ENCODE measurements around the gene TRNAU1AP. TPM values are rescaled to one million over a fixed set of nuclear protein-coding genes. Genes with fewer than 3 reads are reported as not detected.

Gene TRNAU1AP
- total and polyA plus RNA-seq, 2 of the 13 experiments (the other 11 are each of a cell fraction or from before 2014, with no cell fraction given), result 29.0 to 42.9 TPM

- TF ChIP-seq, protein P1, sequence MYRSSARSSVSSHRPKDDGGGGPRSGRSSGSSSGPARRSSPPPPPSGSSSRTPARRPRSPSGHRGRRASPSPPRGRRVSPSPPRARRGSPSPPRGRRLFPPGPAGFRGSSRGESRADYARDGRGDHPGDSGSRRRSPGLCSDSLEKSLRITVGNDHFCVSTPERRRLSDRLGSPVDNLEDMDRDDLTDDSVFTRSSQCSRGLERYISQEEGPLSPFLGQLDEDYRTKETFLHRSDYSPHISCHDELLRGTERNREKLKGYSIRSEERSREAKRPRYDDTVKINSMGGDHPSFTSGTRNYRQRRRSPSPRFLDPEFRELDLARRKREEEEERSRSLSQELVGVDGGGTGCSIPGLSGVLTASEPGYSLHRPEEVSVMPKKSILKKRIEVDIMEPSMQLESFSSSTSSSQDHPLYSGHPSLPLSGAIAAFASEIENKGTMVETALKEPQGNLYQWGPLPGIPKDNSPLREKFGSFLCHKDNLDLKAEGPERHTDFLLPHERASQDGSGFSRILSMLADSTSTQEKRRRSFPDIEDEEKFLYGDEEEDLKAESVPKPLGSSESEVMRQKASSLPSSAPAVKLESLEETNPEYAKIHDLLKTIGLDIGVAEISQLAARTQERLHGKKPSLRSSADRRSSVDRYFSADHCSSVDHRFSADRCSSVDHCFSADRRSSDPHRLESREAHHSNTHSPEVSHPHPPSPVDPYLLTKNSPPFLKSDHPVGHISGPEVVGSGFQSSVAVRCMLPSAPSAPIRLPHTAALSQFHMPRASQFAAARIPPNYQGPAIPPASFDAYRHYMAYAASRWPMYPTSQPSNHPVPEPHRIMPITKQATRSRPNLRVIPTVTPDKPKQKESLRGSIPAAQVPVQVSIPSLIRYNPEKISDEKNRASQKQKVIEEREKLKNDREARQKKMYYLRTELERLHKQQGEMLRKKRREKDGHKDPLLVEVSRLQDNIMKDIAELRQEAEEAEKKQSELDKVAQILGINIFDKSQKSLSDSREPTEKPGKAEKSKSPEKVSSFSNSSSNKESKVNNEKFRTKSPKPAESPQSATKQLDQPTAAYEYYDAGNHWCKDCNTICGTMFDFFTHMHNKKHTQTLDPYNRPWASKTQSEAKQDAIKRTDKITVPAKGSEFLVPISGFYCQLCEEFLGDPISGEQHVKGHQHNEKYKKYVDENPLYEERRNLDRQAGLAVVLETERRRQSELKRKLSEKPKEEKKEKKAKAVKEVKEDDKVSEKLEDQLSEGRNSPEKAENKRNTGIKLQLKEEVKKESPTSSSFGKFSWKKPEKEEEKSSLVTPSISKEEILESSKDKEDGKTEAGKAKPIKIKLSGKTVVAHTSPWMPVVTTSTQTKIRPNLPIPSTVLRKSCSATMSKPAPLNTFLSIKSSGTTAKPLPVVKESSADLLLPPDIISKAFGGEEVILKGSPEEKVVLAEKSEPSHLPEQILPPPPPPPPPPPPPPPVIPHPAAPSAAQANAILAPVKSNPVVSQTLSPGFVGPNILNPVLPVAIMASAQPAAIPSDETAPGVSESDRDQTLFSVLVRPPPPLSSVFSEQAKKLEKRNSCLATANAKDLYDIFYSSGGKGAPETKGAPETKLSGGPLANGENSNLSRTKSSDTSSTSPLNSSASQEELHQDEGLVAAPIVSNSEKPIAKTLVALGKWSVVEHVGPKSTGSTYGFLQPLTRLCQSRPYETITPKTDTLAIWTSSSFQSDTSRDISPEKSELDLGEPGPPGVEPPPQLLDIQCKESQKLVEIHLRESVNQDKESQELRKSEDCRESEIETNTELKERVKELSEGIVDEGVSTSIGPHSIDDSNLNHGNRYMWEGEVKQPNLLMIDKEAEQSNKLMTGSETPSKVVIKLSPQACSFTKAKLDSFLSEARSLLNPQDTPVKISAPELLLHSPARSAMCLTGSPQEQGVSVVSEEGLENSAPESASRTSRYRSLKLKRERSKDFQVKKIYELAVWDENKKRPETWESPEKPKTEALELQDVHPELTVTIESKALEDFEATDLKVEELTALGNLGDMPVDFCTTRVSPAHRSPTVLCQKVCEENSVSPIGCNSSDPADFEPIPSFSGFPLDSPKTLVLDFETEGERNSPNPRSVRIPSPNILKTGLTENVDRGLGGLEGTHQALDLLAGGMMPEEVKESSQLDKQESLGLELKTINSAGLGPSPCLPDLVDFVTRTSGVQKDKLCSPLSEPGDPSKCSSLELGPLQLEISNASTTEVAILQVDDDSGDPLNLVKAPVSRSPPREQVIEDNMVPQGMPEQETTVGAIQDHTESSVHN (CRISPR knock-in tag; IDR thresholded peaks at IDR 0.05), result no peak
- TF ChIP-seq RAD21 (CRISPR knock-in tag; IDR thresholded peaks at IDR 0.05), result peak; percentile 28; the same call in 1 of the 2 replicates
- TF ChIP-seq ZSCAN12 (CRISPR knock-in tag; IDR thresholded peaks at IDR 0.05), result no peak
- TF ChIP-seq ZNF256 (CRISPR knock-in tag; conservative IDR thresholded peaks at IDR 0.05), result no peak
- no peak for TF ChIP-seq ZNF296 (CRISPR knock-in tag; conservative IDR thresholded peaks at IDR 0.05)
- no peak for TF ChIP-seq ATF1 (CRISPR knock-in tag; IDR thresholded peaks at IDR 0.05)
- no peak for TF ChIP-seq SP2 (CRISPR knock-in tag; IDR thresholded peaks at IDR 0.05)
- no peak for TF ChIP-seq ZNF546 (CRISPR knock-in tag; conservative IDR thresholded peaks at IDR 0.05)
- TF ChIP-seq KLF16 (CRISPR knock-in tag; IDR thresholded peaks at IDR 0.05), result no peak
- no peak for TF ChIP-seq ZNF496 (CRISPR knock-in tag; IDR thresholded peaks at IDR 0.05; ENCODE audit: insufficient replicate concordance)
- TF ChIP-seq, protein P2, sequence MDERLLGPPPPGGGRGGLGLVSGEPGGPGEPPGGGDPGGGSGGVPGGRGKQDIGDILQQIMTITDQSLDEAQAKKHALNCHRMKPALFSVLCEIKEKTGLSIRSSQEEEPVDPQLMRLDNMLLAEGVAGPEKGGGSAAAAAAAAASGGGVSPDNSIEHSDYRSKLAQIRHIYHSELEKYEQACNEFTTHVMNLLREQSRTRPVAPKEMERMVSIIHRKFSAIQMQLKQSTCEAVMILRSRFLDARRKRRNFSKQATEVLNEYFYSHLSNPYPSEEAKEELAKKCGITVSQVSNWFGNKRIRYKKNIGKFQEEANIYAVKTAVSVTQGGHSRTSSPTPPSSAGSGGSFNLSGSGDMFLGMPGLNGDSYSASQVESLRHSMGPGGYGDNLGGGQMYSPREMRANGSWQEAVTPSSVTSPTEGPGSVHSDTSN (CRISPR knock-in tag; IDR thresholded peaks at IDR 0.05), result no peak
- no peak for TF ChIP-seq ZNF101 (CRISPR knock-in tag; IDR thresholded peaks at IDR 0.05; ENCODE audit: borderline replicate concordance, low read depth)
- TF ChIP-seq NPAS2 (CRISPR knock-in tag; IDR thresholded peaks at IDR 0.05; ENCODE audit: borderline replicate concordance), result no peak
- TF ChIP-seq NCOA5 (CRISPR knock-in tag; IDR thresholded peaks at IDR 0.05), result no peak
- TF ChIP-seq ZBTB39 (CRISPR knock-in tag; IDR thresholded peaks at IDR 0.05), result no peak
- no peak for TF ChIP-seq ZSCAN31 (CRISPR knock-in tag; IDR thresholded peaks at IDR 0.05; ENCODE audit: low read depth)
- peak; percentile 44 for TF ChIP-seq SKI (IDR thresholded peaks at IDR 0.05; ENCODE audit: partially characterized antibody)
- TF ChIP-seq ZNF143 (CRISPR knock-in tag; IDR thresholded peaks at IDR 0.05), result peak; percentile 52
These were observed 38.9 kb downstream of the TRNAU1AP start, which contains the start of gene RAB42 (continued) for GRCh38 chr1:28591708-28592320.
